Neural progenitor cell (in vitro differentiated cells): ENCODE measurements around the gene BMPER. TPM values are rescaled to one million over a fixed set of nuclear protein-coding genes. Genes with fewer than 3 reads are reported as not detected.
A peak's percentile ranks its signal among the peaks of the same experiment; 100 is the strongest.
"Not testable (repeated sequence)": the region's sequence is repeated elsewhere in the genome, so short reads cannot be mapped to it uniquely, and the experiment has no call there.

Experiments
- DNase-seq: peaks from one replicate; pipeline ENCODE4 v3.0.0-alpha.2; 2016; ENCODE audit warnings: low spot score
- H2AFZ ChIP-seq: fragments of 200-600 bp; sonication (generic); replicated peaks from 2 replicates; pipeline ENCODE4 v1.6.1; 2016; ENCODE audit warnings: antibody characterized with exemption
- H3F3A ChIP-seq: fragments of 200-600 bp; sonication (generic); 2 replicates; pipeline ENCODE4 v1.6.1; 2016; ENCODE audit warnings: antibody characterized with exemption, low read depth
- H3K27ac ChIP-seq: fragments of 200-600 bp; sonication (generic); 2 replicates; pipeline ENCODE4 v1.5.1; 2016; ENCODE audit warnings: mild to moderate bottlenecking
- H3K27me3 ChIP-seq: fragments of 200-600 bp; sonication (generic); 2 replicates; pipeline ENCODE4 v1.6.1; 2016; ENCODE audit warnings: mild to moderate bottlenecking, moderate library complexity
- H3K36me3 ChIP-seq: fragments of 200-600 bp; sonication (generic); 2 replicates; pipeline ENCODE4 v1.5.1; 2016
- H3K4me1 ChIP-seq: fragments of 200-600 bp; sonication (generic); 2 replicates; pipeline ENCODE4 v1.6.1; 2016; ENCODE audit warnings: mixed run types
- H3K4me2 ChIP-seq: fragments of 200-600 bp; sonication (generic); 2 replicates; pipeline ENCODE4 v1.6.1; 2016
- H3K4me3 ChIP-seq: fragments of 200-600 bp; sonication (generic); 2 replicates; pipeline ENCODE4 v1.5.1; 2016
- H3K79me2 ChIP-seq: fragments of 200-600 bp; sonication (generic); 2 replicates; pipeline ENCODE4 v1.6.1; 2016; ENCODE audit warnings: low read depth
- H3K9ac ChIP-seq: fragments of 200-600 bp; sonication (generic); 2 replicates; pipeline ENCODE4 v1.6.1; 2016
- H3K9me3 ChIP-seq: fragments of 200-600 bp; sonication (generic); 2 replicates; pipeline ENCODE4 v1.5.1; 2016; ENCODE audit warnings: low read depth
- H4K20me1 ChIP-seq: fragments of 200-600 bp; sonication (generic); 2 replicates; pipeline ENCODE4 v1.6.1; 2016; ENCODE audit warnings: low read depth
- H3K27ac Mint-ChIP-seq: 3 replicates; pipeline ENCODE4 v1.8.0; 2021; ENCODE audit warnings: mixed read lengths
- H3K27me3 Mint-ChIP-seq: 2 replicates; pipeline ENCODE4 v1.8.0; 2022; ENCODE audit warnings: low read depth, mild to moderate bottlenecking, inconsistent platforms, moderate library complexity, mixed read lengths; ENCODE audit not compliant: insufficient read depth
- H3K36me3 Mint-ChIP-seq: 3 replicates; pipeline ENCODE4 v1.8.0; 2021; ENCODE audit warnings: mixed read lengths
- H3K4me1 Mint-ChIP-seq: 3 replicates; pipeline ENCODE4 v1.8.0; 2021; ENCODE audit warnings: mixed read lengths
- H3K4me3 Mint-ChIP-seq: 3 replicates; pipeline ENCODE4 v1.8.0; 2021; ENCODE audit warnings: mild to moderate bottlenecking, moderate library complexity, mixed read lengths
- H3K9me3 Mint-ChIP-seq: 3 replicates; pipeline ENCODE4 v1.8.0; 2020; ENCODE audit warnings: mixed read lengths
- EZH2 ChIP-seq: fragments of 200-600 bp; sonication (generic); IDR thresholded peaks from 2 replicates; pipeline ENCODE4 v1.6.1; 2017; ENCODE audit warnings: antibody characterized with exemption, mild to moderate bottlenecking, moderate library complexity
- EZH2phosphoT487 ChIP-seq: fragments of 200-600 bp; sonication (generic); IDR thresholded peaks from 2 replicates; pipeline ENCODE4 v1.6.1; 2017; ENCODE audit warnings: antibody characterized with exemption
- total RNA-seq: library from RNA; depleted of rRNA; stranded (reverse); fragments of >200 nt; gene quantifications from 2 replicates; pipeline ENCODE4 v1.2.3, GENCODE V29; 2015; ENCODE audit warnings: low replicate concordance
- TF ChIP-seq, protein P1 (sequence below): fragments of 200-600 bp; sonication (generic); IDR thresholded peaks from 2 replicates; pipeline ENCODE4 v1.5.1; 2017; ENCODE audit warnings: antibody characterized with exemption, mild to moderate bottlenecking

BMPER gene
- total RNA-seq, 1 donor from 2014 or later, result 1.2 TPM

GRCh38 chr7:34165466-34165865 is 260.1 kb downstream of the BMPER start:
- DNase-seq, result no peak

GRCh38 chr7:34165927-34166550 is 260.7 kb downstream of the BMPER start:
- H3K27ac Mint-ChIP-seq, result no peak overlapping the region
- Histone ChIP-seq H2AFZ (no peak overlapping the region), H3K4me3 (no peak overlapping the region), H3K4me1 (no peaks in the 10 kb centered on the region), H3K9ac (no peak overlapping the region), H3K27me3 (no peaks in the 10 kb centered on the region), H3K36me3 (no peaks in the 10 kb centered on the region), H3K4me2 (no peak overlapping the region), H3K9me3 (no peaks in the 10 kb centered on the region), H3F3A (no peaks in the 10 kb centered on the region), H3K27ac (no peak overlapping the region), H4K20me1 (no peaks in the 10 kb centered on the region), H3K79me2 (no peaks in the 10 kb centered on the region)
- no peak overlapping the region for H3K4me3 Mint-ChIP-seq
- H3K27me3 Mint-ChIP-seq, result peaks cover 3% of the 10 kb centered on the region
- H3K9me3 Mint-ChIP-seq, result peaks cover 4% of the 10 kb centered on the region
- TF ChIP-seq EZH2, result no peak
- TF ChIP-seq, protein P1, sequence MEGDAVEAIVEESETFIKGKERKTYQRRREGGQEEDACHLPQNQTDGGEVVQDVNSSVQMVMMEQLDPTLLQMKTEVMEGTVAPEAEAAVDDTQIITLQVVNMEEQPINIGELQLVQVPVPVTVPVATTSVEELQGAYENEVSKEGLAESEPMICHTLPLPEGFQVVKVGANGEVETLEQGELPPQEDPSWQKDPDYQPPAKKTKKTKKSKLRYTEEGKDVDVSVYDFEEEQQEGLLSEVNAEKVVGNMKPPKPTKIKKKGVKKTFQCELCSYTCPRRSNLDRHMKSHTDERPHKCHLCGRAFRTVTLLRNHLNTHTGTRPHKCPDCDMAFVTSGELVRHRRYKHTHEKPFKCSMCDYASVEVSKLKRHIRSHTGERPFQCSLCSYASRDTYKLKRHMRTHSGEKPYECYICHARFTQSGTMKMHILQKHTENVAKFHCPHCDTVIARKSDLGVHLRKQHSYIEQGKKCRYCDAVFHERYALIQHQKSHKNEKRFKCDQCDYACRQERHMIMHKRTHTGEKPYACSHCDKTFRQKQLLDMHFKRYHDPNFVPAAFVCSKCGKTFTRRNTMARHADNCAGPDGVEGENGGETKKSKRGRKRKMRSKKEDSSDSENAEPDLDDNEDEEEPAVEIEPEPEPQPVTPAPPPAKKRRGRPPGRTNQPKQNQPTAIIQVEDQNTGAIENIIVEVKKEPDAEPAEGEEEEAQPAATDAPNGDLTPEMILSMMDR, result peak; percentile 70
- no peaks in the 10 kb centered on the region for H3K4me1 Mint-ChIP-seq
- DNase-seq, result peak; percentile 40
- H3K36me3 Mint-ChIP-seq, result no peaks in the 10 kb centered on the region

More at GRCh38 chr7:34165466-34165865, 260.1 kb downstream of the BMPER start:
- no peak overlapping the region for H3K4me3 ChIP-seq
- H3K9me3 ChIP-seq, result no peaks in the 10 kb centered on the region
- H3K36me3 ChIP-seq, result no peaks in the 10 kb centered on the region
- H3K9ac ChIP-seq, result no peak overlapping the region
- H4K20me1 ChIP-seq, result no peaks in the 10 kb centered on the region
- no peak overlapping the region for H3K27ac Mint-ChIP-seq
- H3K4me3 Mint-ChIP-seq, result no peak overlapping the region
- peaks cover 5% of the 10 kb centered on the region for H3K27me3 Mint-ChIP-seq
- H2AFZ ChIP-seq, result no peak overlapping the region
- H3K4me2 ChIP-seq, result no peak overlapping the region
- H3F3A ChIP-seq, result no peaks in the 10 kb centered on the region
- H3K9me3 Mint-ChIP-seq, result peaks cover 4% of the 10 kb centered on the region
- no peaks in the 10 kb centered on the region for H3K4me1 Mint-ChIP-seq
- no peaks in the 10 kb centered on the region for H3K79me2 ChIP-seq
- no peaks in the 10 kb centered on the region for H3K27me3 ChIP-seq
- no peaks in the 10 kb centered on the region for H3K36me3 Mint-ChIP-seq
- H3K4me1 ChIP-seq, result no peaks in the 10 kb centered on the region
- TF ChIP-seq EZH2, result no peak
- no peak for TF ChIP-seq EZH2phosphoT487
- TF ChIP-seq, protein P1, result no peak
- H3K27ac ChIP-seq, result no peak overlapping the region

DNA sequence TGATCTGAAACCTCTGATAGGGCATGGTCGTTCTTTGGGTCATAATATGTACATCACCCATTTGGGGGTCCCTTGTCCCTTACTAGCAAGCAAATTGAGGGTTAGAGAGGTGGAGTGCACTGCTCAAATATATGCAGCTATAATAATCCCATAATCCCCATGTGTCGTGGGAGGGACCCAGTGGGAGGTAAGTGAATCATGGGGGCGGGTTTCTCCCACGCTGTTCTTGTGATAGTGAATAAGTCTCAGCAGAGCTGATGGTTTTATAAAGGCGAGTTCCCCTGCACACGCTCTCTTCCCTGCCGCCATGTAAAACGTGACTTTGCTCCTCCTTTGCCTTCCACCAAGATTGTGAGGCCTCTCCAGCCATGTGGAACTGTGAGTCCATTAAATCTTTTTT is 262.7 kb downstream of the BMPER start:
- no peak overlapping the region for H3K27ac Mint-ChIP-seq
- Histone ChIP-seq H3F3A (no peaks in the 10 kb centered on the region), H4K20me1 (no peaks in the 10 kb centered on the region), H3K27me3 (no peaks in the 10 kb centered on the region), H3K4me3 (no peak overlapping the region), H3K4me1 (no peaks in the 10 kb centered on the region), H3K79me2 (no peaks in the 10 kb centered on the region), H3K36me3 (no peaks in the 10 kb centered on the region), H3K9ac (no peak overlapping the region), H3K9me3 (no peaks in the 10 kb centered on the region), H2AFZ (no peak overlapping the region), H3K4me2 (no peak overlapping the region), H3K27ac (no peak overlapping the region)
- TF ChIP-seq, protein P1, result no peak
- no peak for TF ChIP-seq EZH2
- no peak for TF ChIP-seq EZH2phosphoT487
- no peaks in the 10 kb centered on the region for H3K36me3 Mint-ChIP-seq
- DNase-seq, result no peak
- H3K27me3 Mint-ChIP-seq, result peaks cover 3% of the 10 kb centered on the region
- H3K4me1 Mint-ChIP-seq, result no peaks in the 10 kb centered on the region
- H3K4me3 Mint-ChIP-seq, result no peak overlapping the region
- peaks cover 4% of the 10 kb centered on the region for H3K9me3 Mint-ChIP-seq

DNA sequence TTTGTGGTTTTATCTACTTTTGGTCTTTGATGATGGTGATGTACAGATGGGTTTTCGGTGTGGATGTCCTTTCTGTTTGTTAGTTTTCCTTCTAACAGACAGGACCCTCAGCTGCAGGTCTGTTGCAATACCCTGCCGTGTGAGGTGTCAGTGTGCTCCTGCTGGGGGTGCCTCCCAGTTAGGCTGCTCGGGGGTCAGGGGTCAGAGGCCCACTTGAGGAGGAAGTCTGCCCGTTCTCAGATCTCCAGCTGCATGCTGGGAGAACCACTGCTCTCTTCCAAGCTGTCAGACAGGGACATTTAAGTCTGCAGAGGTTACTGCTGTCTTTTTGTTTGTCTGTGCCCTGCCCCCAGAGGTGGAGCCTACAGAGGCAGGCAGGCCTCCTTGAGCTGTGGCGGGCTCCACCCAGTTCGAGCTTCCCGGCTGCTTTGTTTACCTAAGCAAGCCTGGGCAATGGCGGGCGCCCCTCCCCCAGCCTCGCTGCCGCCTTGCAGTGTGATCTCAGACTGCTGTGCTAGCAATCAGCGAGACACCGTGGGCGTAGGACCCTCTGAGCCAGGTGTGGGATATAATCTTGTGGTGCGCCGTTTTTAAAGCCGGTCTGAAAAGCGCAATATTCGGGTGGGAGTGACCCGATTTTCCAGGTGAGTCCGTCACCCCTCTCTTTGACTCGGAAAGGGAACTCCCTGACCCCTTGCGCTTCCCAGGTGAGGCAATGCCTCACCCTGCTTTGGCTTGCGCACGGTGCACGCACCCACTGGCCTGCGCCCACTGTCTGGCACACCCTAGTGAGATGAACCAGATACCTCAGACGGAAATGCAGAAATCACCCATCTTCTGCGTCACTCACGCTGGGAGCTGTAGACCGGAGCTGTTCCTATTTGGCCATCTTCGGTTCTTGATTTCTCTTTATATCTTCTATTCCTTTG is 269.6 kb downstream of the BMPER start:
- peak overlapping the region; percentile 53 for H3K4me3 ChIP-seq
- peak overlapping the region; percentile 97 for H3K27ac Mint-ChIP-seq

More for the DNA sequence above, 269.6 kb downstream of the BMPER start:
- H2AFZ ChIP-seq, result peak overlapping the region; percentile 95
- H3K4me1 Mint-ChIP-seq, H3K4me1 ChIP-seq, H3F3A ChIP-seq, H3K36me3 ChIP-seq, H3K27ac ChIP-seq, DNase-seq, H3K79me2 ChIP-seq, H3K9me3 ChIP-seq, H3K27me3 ChIP-seq, H3K36me3 Mint-ChIP-seq, H4K20me1 ChIP-seq, H3K9ac ChIP-seq, H3K27me3 Mint-ChIP-seq: not testable (repeated sequence)
- Mint-ChIP-seq H3K9me3 (peaks cover 15% of the 10 kb centered on the region), H3K4me3 (peak overlapping the region; percentile 58)
- H3K4me2 ChIP-seq, result peak overlapping the region; percentile 79
